Epithelial cell of esophagus (primary cell): ENCODE data around the gene ATP1A3.
"Not testable (repeated sequence)": the region's sequence is repeated elsewhere in the genome, so short reads cannot be mapped to it uniquely, and the experiment has no call there.

ENCODE experiments used
- DNase-seq: peaks from one replicate; pipeline ENCODE4 v3.0.0; 2010; ENCODE audit warnings: low read depth
- H3K4me3 ChIP-seq: 2 replicates; pipeline ENCODE4 v1.5.1; 2011; ENCODE audit warnings: mild to moderate bottlenecking, low read length, control low read depth
- TF ChIP-seq, protein P1 (sequence below): IDR thresholded peaks from 2 replicates; pipeline ENCODE4 v1.5.1; 2011; ENCODE audit warnings: low read depth, mild to moderate bottlenecking, low read length, control low read depth, inconsistent platforms; ENCODE audit not compliant: insufficient read depth; ENCODE audit errors: missing control alignments

Gene ATP1A3

DNA sequence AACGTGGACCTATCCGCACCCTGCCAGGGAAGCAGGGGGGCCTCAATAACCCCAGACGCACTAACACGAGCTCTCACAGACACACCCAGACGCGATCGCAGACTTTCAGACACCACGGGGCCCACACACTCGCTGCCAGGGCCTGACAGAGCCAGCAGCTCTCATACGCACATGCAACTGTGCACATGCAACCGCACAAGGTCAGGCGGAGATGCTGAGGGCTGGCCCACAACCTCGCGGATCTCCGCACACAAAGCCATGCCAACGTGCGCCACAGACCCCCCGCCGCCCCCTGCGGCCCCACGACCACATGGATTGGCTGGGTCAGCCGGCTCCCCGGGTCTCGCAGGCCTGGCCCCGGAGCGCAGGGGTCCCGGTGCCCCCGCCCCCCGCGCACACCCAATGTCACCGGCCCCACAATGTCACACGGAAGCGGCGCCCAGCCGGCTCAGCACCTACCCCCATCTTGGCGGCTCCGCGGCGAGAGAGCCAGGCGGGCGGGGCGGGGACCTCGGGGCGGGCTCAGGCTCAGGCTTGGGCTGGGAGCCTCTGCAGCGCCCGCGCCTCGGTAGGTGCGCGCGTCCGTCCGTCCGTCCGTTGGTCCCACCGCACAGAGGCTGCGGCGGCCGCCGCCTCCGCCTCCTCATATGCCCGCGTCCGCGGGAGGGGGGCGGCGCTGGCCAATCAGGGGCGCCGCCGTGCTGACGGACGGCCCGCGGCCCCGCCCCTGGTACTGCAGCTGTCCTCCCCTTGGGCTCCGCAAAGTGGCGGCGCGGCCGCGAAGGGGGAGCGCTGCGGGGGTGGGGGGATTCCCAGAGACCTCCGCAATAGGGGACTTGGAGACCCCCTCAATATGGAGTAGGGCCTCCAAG lies at the start of gene ATP1A3:
Gene ATP1A3 (minus strand): TSS at position 619 of the 872 bp plus-strand sequence. CDS start 154 bp downstream, at position 465.
- H3K4me3 ChIP-seq, result no peak within 1 kb of the TSS

GRCh38 chr19:42042455-42043170 lies 48.6 kb upstream of the ATP1A3 start:
- TF ChIP-seq, protein P1, sequence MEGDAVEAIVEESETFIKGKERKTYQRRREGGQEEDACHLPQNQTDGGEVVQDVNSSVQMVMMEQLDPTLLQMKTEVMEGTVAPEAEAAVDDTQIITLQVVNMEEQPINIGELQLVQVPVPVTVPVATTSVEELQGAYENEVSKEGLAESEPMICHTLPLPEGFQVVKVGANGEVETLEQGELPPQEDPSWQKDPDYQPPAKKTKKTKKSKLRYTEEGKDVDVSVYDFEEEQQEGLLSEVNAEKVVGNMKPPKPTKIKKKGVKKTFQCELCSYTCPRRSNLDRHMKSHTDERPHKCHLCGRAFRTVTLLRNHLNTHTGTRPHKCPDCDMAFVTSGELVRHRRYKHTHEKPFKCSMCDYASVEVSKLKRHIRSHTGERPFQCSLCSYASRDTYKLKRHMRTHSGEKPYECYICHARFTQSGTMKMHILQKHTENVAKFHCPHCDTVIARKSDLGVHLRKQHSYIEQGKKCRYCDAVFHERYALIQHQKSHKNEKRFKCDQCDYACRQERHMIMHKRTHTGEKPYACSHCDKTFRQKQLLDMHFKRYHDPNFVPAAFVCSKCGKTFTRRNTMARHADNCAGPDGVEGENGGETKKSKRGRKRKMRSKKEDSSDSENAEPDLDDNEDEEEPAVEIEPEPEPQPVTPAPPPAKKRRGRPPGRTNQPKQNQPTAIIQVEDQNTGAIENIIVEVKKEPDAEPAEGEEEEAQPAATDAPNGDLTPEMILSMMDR, result no peak
- no peak for DNase-seq
- H3K4me3 ChIP-seq, result no peak overlapping the region

More for the DNA sequence above, at the start of gene ATP1A3:
- TF ChIP-seq, protein P1, result no peak
- DNase-seq, result peak; percentile 66

DNA sequence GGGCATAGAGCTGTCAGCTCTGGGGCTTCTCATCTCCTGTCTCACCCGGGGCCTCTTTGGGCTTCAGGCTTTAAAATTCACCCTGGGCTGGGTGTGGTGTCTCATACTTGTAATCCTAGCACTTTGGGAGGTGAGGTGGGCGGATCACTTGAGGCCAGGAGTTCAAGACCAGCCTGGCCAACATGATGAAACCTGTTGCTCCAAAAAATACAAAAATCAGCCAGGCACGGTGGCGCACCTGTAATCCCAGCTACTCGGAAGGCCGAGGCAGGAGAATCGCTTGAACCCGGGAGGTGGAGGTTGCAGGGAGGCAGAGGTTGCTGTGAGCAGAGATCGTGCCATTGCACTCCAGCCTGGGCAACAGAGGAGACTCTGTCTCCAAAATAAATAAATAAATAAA lies 46.5 kb upstream of the ATP1A3 start:
- not testable (repeated sequence) for DNase-seq, H3K4me3 ChIP-seq

- H3K4me3 ChIP-seq, result no peak overlapping the region
- TF ChIP-seq, protein P1, result no peak
- no peak for DNase-seq
Observed at GRCh38 chr19:42040031-42040430, 46.0 kb upstream of the ATP1A3 start.

- TF ChIP-seq, protein P1, result no peak
- DNase-seq, result no peak
- H3K4me3 ChIP-seq, result no peak overlapping the region
Observed at GRCh38 chr19:42038666-42039065, 44.6 kb upstream of the ATP1A3 start.

- TF ChIP-seq, protein P1, result no peak
- no peak overlapping the region for H3K4me3 ChIP-seq
- DNase-seq, result no peak
Observed at GRCh38 chr19:42037649-42038048, 43.6 kb upstream of the ATP1A3 start.

- TF ChIP-seq, protein P1, result peak; percentile 82
- H3K4me3 ChIP-seq, result not testable (repeated sequence)
- DNase-seq, result peak; percentile 71
Observed at GRCh38 chr19:42034640-42035391, 40.8 kb upstream of the ATP1A3 start.
